Glomerular endothelial cell (primary cell): ENCODE data around the gene MAN2B2. TPM values are rescaled to one million over a fixed set of nuclear protein-coding genes. Genes with fewer than 3 reads are reported as not detected.
"Not testable (repeated sequence)": the region's sequence is repeated elsewhere in the genome, so short reads cannot be mapped to it uniquely, and the experiment has no call there.

Experiments
- DNase-seq: peaks from one replicate; pipeline ENCODE4 v3.0.0-alpha.2; 2011; ENCODE audit warnings: low read depth, low spot score; ENCODE audit errors: extremely low read depth
- total RNA-seq: library from RNA; depleted of rRNA; stranded (reverse); fragments of >200 nt; gene quantifications from 2 replicates; pipeline ENCODE4 v1.2.3, GENCODE V29; 2015

MAN2B2 gene
- total RNA-seq, 1 donor from 2014 or later: 78.2 TPM

GRCh38 chr4:6663596-6664393 is 88.8 kb downstream of the MAN2B2 start:
- DNase-seq: no peak

DNA sequence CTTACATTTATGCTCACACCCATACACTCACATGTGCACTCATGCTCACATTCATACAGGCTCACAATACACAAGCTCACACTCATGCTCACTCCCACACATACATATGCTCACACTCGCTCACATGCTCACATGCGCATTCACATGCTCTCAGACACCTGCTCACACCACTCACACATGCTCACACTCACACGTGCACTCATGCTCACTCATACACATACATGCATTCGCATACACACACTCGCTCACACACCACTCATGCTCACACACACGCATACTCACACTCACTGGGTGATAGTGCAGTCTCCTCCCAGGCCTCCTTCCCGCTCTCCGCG is 90.3 kb downstream of the MAN2B2 start:
- DNase-seq: no peak

DNA sequence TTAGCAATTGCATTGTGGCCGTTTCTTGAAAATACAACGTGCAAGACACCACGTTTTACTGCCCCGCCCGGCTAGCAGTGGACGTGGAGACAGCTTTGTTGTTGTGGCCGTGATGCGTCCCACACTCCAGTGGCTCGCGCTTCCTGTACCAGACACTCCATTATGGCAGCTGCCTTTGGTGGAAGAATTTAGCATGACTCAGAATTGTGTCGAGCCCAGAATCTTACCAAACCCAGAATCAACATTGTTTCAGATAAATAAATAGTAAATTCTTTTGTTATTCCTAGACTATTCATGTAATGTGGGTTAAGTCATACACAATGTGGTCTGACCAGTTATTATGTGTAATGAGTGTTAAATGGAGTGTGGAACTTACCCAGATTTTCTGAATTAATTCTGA is 93.4 kb downstream of the MAN2B2 start:
- DNase-seq: no peak

DNA sequence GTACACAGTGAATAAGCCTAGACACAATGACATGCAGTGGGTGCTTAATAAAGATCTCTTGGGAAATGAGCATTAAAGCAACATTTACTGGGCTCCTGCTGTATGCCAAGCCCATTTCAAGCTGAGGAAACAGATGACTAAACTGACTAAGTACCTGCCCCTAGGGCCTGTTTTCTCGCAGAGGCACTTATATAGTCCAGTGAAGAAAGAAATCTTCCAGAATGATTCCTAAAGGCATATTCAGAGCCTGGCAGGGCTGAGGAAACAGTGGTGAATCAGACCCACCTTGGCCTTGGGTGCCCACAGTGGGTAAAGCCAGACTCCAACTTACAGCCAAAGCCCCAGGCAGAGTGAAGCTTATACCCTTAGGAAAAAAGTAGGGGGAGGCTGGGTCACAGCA is 96.7 kb downstream of the MAN2B2 start:
- no peak for DNase-seq

GRCh38 chr4:6672131-6672530 is 97.1 kb downstream of the MAN2B2 start:
- no peak for DNase-seq

DNA sequence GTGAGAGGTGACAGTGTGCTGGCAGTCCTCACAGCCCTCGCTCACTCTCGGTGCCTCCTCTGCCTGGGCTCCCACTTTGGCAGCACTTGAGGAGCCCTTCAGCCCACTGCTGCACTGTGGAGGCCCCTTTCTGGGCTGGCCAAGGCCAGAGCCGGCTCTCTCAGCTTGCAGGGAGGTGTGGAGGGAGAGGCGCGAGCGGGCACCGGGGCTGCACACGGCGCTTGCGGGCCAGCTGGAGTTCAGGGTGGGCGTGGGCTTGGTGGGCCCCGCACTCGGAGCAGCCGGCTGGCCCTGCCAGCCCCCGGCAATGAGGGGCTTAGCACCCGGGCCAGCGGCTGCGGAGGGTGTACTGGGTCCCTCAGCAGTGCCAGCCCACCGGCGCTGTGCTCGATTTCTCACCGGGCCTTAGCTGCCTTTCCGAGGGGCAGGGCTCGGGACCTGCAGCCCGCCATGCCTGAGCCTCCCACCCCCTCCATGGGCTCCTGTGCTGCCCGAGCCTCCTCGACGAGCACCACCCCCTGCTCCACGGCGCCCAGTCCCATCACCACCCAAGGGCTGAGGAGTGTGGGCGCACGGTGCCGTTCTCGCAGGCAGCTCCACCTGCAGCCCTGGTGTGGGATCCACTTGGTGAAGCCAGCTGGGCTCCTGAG is 97.7 kb downstream of the MAN2B2 start:
- not testable (repeated sequence) for DNase-seq

Other genes with a start within 250 kb of the MAN2B2 start
- 0.24 and 0.41 TPM in 2 replicates for gene PPP2R2C, start 102.6 kb upstream of the MAN2B2 start, total RNA-seq
- 210 and 221 TPM in 2 replicates for gene MRFAP1, start 65.5 kb downstream of the MAN2B2 start, total RNA-seq
- gene S100P, start 118.7 kb downstream of the MAN2B2 start, total RNA-seq: not detected in 2 replicates
- 43.2 and 43.5 TPM in 2 replicates for gene MRFAP1L1, start 134.7 kb downstream of the MAN2B2 start, total RNA-seq
- 20.7 and 21.0 TPM in 2 replicates for gene BLOC1S4, start 141.0 kb downstream of the MAN2B2 start, total RNA-seq
- 21.1 and 22.5 TPM in 2 replicates for gene KIAA0232, start 207.5 kb downstream of the MAN2B2 start, total RNA-seq